Germinal center (tissue), 1 donor: ENCODE data around the gene BCAS3.
"Not testable (repeated sequence)": the region's sequence is repeated elsewhere in the genome, so short reads cannot be mapped to it uniquely, and the experiment has no call there.

Experiments
- DNase-seq: peaks from one replicate; pipeline ENCODE4 v3.0.0; 2012; ENCODE audit warnings: mixed read lengths, low spot score

BCAS3 gene

GRCh38 chr17:60935991-60936390, 258.3 kb downstream of the BCAS3 start:
- DNase-seq = not testable (repeated sequence)

GRCh38 chr17:60939318-60939717, 261.7 kb downstream of the BCAS3 start:
- no peak for DNase-seq

- no peak for DNase-seq
Observed at GRCh38 chr17:60941028-60941427, 263.4 kb downstream of the BCAS3 start.

- DNase-seq = no peak
Observed at GRCh38 chr17:60941571-60941970, 263.9 kb downstream of the BCAS3 start.

GRCh38 chr17:60944751-60945150, 267.1 kb downstream of the BCAS3 start:
- DNase-seq = no peak

GRCh38 chr17:60947100-60947499, 269.4 kb downstream of the BCAS3 start:
- no peak for DNase-seq

GRCh38 chr17:60947543-60947942, 269.9 kb downstream of the BCAS3 start:
- no peak for DNase-seq

GRCh38 chr17:60952747-60953146, 275.1 kb downstream of the BCAS3 start:
- no peak for DNase-seq

GRCh38 chr17:60959011-60959410, 281.4 kb downstream of the BCAS3 start:
- DNase-seq = no peak

- no peak for DNase-seq
Observed at GRCh38 chr17:60959696-60960095, 282.0 kb downstream of the BCAS3 start.

- no peak for DNase-seq
Observed at GRCh38 chr17:60960398-60961065, 282.9 kb downstream of the BCAS3 start.

- no peak for DNase-seq
Observed at GRCh38 chr17:60964160-60964559, 286.5 kb downstream of the BCAS3 start.

GRCh38 chr17:60968266-60968665, 290.6 kb downstream of the BCAS3 start:
- no peak for DNase-seq

GRCh38 chr17:60969500-60970037, 291.9 kb downstream of the BCAS3 start:
- DNase-seq = no peak

- no peak for DNase-seq
Observed at GRCh38 chr17:60970741-60971140, 293.1 kb downstream of the BCAS3 start.

- peak; percentile 26 for DNase-seq
Observed at GRCh38 chr17:60971515-60972369, 294.1 kb downstream of the BCAS3 start.

- DNase-seq = not testable (repeated sequence)
Observed at GRCh38 chr17:60976861-60977260, 299.2 kb downstream of the BCAS3 start.

GRCh38 chr17:60989379-60989778, 311.7 kb downstream of the BCAS3 start:
- no peak for DNase-seq

- DNase-seq = no peak
Observed at GRCh38 chr17:60989846-60990245, 312.2 kb downstream of the BCAS3 start.

GRCh38 chr17:60993497-60993896, 315.8 kb downstream of the BCAS3 start:
- DNase-seq = no peak

- DNase-seq = no peak
Observed at GRCh38 chr17:60995680-60996079, 318.0 kb downstream of the BCAS3 start.

- DNase-seq = no peak
Observed at GRCh38 chr17:61000911-61001310, 323.3 kb downstream of the BCAS3 start.

- DNase-seq = no peak
Observed at GRCh38 chr17:61002316-61002736, 324.7 kb downstream of the BCAS3 start.
